HG03442 (cell line): ENCODE results near the gene EMC10.
"Not testable (repeated sequence)": the region's sequence is repeated elsewhere in the genome, so short reads cannot be mapped to it uniquely, and the experiment has no call there.

Experiments used
- ATAC-seq: cut with Tn5 transposase; IDR thresholded peaks from one replicate; pipeline ENCODE4 v1.9.1; 2021; ENCODE audit warnings: mild to moderate bottlenecking, moderate library complexity; ENCODE audit not compliant: unreplicated experiment

EMC10 gene

DNA sequence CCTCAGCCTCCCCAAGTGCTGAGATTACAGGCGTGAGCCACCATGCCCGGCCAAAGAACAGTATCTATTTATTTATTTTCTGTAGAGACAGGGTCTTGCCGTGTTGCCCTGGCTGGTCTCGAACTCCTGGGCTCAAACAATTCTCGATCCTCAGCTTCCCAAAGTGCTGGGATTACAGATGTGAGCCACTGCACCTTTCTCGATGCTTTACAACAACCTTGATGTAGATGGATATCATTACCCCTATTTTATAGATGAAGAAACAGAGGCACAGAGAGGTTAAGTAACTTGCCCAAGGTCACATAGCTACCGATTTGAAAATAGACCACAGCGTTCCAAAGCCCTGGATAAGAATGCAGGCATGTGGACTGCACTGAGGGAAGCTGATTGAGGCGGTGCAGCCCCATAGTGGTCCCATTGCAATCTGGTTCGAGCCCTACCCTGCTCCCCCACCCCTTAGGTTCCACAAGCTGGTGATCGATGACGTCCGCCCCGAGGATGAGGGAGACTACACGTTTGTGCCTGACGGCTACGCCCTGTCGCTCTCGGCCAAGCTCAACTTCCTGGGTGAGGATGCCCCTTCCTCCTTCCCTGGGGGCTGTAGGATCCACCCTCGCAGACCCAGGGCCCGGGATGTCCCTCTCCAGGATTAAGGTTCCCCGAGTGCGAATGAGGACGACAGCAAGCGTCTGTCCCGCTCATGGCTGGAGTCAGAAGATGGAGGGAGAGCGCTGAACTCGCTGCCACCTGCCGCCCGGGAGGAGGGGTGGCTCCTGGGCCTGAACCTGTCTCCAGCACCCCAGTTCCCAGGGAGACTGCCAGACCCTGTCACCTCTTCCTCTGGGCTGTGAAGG is 25.7 kb upstream of the EMC10 start:
- no peak for ATAC-seq

DNA sequence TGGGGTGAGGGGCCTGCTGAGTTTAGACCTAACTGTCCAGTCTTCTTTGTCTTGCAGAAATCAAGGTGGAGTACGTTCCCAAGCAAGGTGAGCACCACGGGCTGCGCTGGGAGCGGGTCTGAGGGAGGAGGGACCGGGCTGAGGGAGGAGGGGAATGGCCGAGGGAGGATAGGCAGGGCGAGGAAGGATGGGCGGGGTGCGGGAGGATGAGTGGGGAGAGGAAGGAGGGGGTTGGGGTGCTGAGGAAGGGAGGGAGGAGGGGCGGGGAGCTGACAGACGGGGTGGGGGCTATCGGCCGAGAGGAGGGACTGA is 25.1 kb upstream of the EMC10 start:
- ATAC-seq = no peak

DNA sequence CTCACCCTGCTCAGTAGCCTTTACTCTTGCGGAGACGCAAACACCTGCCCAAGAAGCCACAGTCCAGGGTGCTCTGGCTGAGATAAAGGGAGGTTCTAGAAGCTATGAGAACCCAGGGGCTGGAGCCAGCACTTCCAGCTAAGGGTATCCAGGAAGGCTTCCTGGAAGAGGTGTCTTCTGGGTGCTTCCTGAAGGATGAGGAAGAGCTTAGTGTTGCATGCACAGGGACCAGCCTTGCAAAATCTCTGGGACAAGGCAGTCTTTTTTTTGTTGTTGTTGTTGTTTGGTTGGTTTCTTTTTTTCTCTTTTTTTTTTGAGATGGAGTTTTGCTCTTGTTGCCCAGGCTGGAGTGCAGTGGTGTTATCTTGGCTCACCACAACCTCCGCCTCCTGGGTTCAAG is 23.1 kb upstream of the EMC10 start:
- ATAC-seq = no peak

GRCh38 chr19:50455992-50456391 is 20.3 kb upstream of the EMC10 start:
- no peak for ATAC-seq

DNA sequence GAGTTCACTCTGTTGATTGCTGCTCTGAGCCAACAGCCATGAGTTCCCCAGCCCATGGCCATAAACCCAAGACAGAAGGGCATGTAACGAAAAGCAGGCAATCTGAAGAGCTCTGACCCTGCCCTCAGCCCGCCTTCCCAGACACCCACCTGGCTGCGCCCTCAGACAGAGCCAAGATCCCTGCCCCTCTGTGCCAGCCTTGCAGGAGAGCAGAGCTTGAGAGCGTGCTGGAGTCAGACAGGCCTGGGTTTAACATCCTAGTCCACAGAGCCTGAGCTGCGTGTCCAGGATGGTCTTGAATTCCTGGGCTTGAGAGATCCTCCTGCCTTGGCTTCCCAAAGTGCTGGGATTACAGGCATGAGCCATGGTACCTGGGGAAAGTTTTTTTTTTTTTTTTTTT is 19.0 kb upstream of the EMC10 start:
- ATAC-seq = no peak

- no peak for ATAC-seq
Observed at GRCh38 chr19:50458396-50459066, 17.8 kb upstream of the EMC10 start.

- no peak for ATAC-seq
Observed at GRCh38 chr19:50459067-50459456, 17.2 kb upstream of the EMC10 start.

DNA sequence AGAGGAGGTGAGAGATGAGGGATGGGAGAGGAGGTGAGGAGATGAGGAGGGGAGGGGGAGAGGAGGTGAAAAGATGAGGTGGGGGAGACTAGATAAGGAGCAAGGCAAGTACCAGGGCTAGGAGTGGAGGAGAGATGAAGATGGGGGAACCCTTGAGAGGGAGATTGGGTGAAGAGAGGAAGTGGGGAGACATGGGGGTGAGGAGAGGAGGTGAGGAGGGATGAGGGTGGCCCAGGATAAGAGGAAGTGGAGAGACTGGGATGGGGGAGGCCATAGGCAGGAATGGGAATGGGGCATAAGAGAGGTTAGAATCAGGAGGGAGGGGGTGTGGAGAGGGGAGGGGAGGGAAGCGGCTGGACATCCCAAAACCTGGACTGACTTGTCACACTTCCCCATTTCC is 16.7 kb upstream of the EMC10 start:
- no peak for ATAC-seq

- peak; percentile 59 for ATAC-seq
Observed at GRCh38 chr19:50460161-50460765, 16.0 kb upstream of the EMC10 start.

- no peak for ATAC-seq
Observed at GRCh38 chr19:50461066-50461875, 15.0 kb upstream of the EMC10 start.

GRCh38 chr19:50462970-50463369 is 13.3 kb upstream of the EMC10 start:
- no peak for ATAC-seq

- ATAC-seq = no peak
Observed at GRCh38 chr19:50464348-50464747, 12.0 kb upstream of the EMC10 start.

GRCh38 chr19:50465000-50465399 is 11.3 kb upstream of the EMC10 start:
- ATAC-seq = no peak

DNA sequence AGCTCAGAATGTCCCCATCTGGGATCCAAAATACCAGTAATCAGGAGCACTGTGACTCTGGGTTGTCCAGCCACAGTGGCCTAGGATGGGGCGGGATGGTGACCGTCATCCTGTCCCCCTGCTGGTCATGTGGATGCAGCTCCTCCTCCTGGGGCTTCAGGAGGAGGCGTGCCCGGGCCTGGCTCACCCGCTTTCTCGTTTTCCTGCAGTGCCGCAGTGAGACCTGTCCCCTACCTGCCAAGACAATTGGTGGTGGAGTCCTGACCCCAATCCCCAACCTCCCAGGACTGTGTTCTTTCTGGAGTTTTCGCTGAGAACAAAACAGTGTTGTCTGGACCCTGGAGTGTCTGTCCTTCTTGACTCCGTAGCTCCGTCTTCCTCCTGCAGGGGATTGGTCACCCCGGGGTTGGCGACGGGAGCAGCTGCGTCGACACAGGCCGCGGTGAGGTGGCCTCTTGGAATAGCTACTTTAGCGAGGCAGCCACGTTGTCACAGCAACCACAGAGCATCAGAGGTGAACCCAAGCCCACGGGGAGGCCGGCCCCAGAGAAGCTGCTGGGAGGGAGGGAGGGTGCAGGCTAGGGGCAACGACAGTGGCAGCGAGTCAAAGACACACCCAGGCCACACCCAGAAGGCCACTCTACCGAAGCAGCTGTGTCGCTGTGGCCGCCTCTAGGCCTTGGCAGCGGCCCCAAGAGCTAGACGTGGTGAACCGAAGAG is 10.2 kb upstream of the EMC10 start:
- no peak for ATAC-seq

- ATAC-seq = no peak
Observed at GRCh38 chr19:50466706-50467039, 9.6 kb upstream of the EMC10 start.

GRCh38 chr19:50467566-50467965 is 8.7 kb upstream of the EMC10 start:
- no peak for ATAC-seq

DNA sequence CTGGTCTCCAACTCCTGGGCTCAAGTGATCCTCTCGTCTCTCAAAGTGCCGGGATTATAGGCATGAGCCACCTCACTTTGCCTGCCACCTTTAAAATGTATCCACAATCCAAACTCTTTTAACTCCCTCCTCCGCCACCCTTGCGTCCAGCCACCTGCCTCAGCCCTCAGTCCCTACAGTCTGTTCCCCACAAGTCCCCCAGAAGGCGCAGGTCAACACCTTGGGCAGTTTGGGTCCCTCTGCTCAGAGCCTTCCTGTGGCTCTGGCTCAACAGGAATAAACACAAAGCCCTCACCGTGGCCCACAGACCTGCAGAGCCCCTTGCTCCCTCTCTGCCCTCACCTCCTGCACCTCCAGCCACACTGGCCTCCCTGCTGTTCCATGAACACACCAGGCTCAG is 7.5 kb upstream of the EMC10 start:
- no peak for ATAC-seq

DNA sequence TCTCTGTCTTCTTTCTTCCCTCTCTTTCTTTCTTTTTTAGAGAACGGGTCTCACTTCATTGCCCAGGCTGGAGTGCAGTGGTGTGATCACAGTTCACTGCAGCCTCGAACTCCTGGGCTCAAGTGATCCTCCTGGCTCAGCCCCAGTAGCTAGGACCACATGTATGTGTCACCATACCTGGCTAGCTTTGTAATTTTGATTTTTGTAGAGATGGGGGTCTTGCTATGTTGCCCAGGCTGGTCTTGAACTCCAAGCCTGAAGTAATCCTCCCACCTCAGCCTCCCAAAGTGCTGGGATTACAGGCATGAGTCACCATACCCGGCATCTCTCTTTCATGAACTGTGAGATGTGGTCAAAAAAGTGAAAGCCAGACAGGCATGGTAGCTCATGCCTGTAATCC is 3.0 kb upstream of the EMC10 start:
- ATAC-seq = not testable (repeated sequence)

GRCh38 chr19:50475101-50475568 is 1.2 kb upstream of the EMC10 start:
- ATAC-seq = no peak

GRCh38 chr19:50475736-50476223 is 527 bp upstream of the EMC10 start:
- ATAC-seq = peak; percentile 13

GRCh38 chr19:50476907-50477238 is 566 bp downstream of the EMC10 start:
- no peak for ATAC-seq
